Frontal cortex (tissue), 4 donors: ENCODE data around the gene PSMC6. TPM values are rescaled to one million over a fixed set of nuclear protein-coding genes. Genes with fewer than 3 reads are reported as not detected.
"Not testable (repeated sequence)": the region's sequence is repeated elsewhere in the genome, so short reads cannot be mapped to it uniquely, and the experiment has no call there.

Source experiments
- DNase-seq, 2 donors: peaks; one replicate each; pipeline ENCODE4 v3.0.0; 2012; ENCODE audit warnings: low spot score in 2 of 2
- FAIRE-seq: peaks from 2 replicates; lab custom pipeline; 2012; peaks lifted over from hg19 to GRCh38; lab: Jason Lieb, UNC
- total RNA-seq: library from RNA; depleted of rRNA; stranded (reverse); fragments of >200 nt; gene quantifications from one replicate; pipeline ENCODE4 v1.2.3, GENCODE V29; 2014
- donor health status: control.
- donor health status: control.
- donor health status: control.

Gene PSMC6
- total RNA-seq, 1 donor from 2014 or later: 106 TPM

DNA sequence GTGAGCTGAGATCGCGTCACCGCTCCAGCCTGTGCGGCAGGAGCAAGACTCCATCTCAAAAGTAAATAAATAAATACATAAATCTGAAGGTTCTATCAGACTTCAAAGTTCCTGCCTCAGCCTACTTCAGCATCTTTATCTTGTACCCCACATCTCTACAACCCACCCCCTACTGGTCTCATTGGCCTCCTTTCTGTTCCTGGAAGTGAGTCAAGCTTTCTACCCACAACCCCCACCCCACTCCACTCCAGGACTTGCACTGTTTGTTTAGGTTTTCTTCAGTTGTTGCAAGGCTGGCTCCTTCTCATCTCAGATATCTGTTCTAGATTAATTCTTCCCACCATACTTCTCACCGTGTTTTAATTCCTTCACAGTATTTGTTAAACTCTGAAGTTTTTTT, 714 bp upstream of the PSMC6 start:
- FAIRE-seq (no peak), DNase-seq (no peak)

DNA sequence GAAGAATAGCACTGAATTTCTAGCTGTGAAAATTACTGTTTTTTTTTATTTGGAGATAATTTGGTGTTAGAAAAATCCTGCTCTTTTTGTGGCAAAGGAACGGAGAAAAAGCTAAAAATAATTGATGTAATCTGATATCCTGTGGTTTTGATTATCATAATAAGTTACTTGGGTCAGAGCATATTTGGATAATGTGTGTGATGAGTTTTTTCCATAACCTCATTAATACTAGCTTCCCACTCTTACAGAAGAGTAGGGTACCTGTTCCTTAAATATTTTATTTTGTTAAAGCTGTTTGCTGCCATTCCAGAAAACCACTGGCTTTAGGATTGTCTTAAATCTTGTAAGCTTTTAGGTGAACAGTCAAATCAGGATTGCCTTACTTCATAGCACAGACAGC, 4.7 kb downstream of the PSMC6 start:
- no peak for DNase-seq
- FAIRE-seq: no peak

DNA sequence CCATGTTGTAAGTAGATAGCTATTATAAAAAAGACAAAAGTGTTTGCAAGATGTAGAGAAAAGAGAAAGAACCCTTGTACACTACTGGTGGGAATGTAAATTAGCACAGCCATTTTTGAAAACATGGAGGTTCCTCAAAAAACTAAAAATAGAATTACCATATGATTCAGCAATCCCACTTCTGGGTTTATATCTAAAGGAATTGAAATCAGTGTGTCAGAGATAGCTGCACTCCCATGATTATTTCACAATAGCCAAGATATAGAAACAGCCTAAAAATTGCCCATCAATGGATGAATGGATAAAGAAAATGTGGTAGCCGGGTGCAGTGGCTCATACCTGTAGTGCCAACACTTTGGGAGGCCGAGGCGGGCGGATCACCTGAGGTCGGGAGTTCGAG, 9.2 kb downstream of the PSMC6 start:
- FAIRE-seq (no peak), DNase-seq (no peak)

DNA sequence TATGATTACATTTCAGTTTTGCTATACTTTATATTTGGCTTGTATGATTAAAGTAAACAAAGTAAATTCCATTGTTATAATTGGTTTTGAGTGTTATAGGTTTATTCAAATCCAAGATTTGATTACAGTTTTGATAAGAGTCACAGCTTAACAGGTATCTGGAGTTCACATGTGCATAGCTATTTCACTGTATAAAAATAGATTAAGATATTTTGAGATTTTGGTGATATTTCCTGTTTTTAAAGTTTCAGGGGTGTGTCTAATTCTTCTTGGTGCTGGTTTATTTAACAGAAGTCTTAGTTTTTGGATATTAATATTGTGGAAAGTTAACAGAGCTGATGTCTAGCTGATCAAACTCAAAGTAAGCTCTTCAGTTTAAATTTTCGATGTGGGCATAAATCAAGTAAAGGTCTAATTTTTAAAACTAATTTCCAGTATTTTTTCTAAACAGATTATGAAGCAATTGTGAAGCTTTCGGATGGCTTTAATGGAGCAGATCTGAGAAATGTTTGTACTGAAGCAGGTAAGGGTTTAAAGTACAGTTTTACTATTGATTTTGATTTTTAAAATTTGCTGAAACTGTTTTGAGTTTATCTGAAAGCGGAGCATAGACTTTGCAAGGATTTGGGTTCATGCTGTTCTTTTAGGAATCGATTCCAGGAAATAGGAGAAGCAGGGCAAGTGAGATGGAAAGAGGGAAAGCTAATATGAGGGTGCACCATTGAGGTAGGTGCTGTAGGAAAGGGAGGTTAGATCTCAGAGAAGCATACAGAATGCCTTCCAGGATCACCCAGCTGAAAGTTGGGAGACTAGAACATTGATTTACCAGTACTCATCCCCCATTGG, 16.7 kb downstream of the PSMC6 start:
- FAIRE-seq (no peak), DNase-seq (no peak)

DNA sequence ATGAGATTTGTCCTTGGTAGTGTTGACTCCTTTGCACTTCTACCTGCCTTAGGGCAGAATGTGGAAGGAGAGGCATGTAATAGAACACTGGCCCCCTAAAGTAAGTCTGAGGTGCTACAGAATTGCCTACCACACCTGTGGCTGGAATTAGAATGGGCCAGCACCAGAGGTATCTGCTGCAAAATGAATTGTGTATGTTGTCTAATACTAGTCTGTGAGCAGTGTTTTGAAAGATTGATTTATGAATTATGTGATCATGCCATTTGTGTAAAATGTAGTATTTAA, 17.3 kb downstream of the PSMC6 start:
- FAIRE-seq: no peak
- DNase-seq: no peak

DNA sequence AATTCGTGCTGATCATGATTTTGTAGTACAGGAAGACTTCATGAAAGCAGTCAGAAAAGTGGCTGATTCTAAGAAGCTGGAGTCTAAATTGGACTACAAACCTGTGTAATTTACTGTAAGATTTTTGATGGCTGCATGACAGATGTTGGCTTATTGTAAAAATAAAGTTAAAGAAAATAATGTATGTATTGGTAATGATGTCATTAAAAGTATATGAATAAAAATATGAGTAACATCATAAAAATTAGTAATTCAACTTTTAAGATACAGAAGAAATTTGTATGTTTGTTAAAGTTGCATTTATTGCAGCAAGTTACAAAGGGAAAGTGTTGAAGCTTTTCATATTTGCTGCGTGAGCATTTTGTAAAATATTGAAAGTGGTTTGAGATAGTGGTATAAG, 20.5 kb downstream of the PSMC6 start:
- peak; percentile 39 for FAIRE-seq
- DNase-seq: not testable (repeated sequence)

DNA sequence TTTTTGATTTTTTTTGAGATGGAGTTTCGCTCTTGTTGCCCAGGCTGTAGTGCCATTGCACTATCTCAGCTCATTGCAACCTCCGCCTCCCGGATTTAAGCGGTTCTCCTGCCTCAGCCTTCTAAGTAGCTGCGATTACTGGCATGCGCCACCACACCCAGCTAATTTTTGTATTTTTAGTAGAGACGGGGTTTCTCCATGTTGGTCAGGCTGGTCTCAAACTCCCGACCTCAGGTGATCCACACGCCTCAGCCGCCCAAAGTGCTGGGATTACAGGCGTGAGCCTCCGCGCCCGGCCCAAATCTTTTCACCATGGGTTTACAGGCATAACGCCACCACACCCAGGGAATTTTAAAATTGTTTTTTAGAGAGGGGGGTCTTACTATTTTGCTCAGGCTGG, 22.0 kb downstream of the PSMC6 start:
- not testable (repeated sequence) for DNase-seq, FAIRE-seq

DNA sequence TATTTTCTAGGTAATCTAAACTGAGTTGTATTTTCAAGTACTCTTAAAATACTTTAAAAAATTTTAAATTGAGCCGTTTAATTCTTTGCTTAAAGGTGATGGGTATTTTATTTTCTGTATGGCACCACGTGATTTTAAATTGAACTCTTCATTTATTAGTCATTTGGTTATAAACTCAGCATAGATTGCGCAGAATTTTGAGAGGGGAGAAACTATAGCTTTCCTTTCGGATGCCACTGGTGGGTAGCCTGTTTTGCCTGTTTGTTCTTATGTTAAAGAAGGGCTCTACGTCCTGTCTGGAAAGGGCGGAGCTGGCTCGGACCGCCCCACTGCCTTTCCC, 22.6 kb downstream of the PSMC6 start:
- no peak for FAIRE-seq
- DNase-seq: no peak

DNA sequence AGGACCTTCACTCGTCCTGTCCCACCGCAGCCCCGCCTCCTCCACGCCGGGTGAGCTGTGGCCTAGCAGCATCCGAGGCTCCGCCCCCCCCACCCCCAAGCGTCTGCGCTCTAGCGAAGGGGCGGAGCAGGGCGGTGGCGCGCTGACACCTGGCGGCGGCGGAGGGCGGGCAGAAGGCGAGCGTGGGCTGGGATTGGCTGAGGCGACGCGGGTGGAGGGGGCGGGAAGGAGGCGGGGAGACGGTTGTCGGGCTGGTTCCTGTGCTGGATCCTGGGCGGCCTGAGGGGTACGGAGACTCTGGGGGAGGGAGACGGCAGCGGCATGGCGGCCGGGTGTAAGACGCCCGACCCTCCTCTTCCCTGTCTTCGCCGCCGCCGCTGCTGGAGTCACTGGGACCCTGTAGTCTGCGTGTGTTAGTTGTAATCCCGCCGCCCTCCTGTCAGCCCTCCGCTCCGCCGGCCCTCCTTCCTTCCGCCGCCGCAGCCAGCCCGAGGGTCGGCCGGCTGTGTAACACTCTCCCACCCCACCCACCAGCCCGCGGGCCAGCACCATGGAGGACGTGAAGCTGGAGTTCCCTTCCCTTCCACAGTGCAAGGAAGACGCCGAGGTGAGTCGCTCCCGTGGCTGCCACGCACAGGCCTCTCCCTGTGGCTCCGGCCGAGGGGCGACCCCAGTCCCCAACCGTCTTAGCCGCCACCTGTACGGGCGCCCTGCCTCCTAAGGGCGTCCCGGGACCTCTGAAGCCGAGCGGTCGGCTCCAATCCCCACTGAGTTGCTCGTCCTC, 23.1 kb downstream of the PSMC6 start, which contains the start of gene STYX:
TSS of gene STYX (plus strand) at position 242 of the 784 bp plus-strand sequence. CDS start at position 551, 309 bp downstream.
- DNase-seq (peak; percentile 84 to 85), FAIRE-seq (no peak)

DNA sequence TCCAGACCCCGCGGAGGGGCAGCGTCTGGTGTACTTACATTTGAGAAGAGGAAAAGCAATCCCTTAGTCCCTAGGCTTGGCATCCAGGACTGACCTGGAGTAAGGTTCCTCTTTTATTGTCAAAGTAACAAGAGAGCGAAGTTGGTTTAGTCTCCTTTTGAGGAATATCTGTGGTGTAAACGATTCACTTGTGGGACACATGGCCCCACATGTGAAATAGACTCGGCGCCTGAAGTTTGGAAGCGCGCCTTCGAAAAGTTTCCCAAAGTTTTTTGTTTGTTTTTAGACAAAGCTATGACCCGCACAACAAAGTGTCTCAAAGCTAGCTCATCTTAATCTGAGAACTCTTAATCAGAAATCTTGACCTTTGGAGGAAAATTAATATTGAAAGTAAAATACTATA, 23.7 kb downstream of the PSMC6 start:
- FAIRE-seq (no peak), DNase-seq (peak in 1 of 2 donors; percentile 7)

DNA sequence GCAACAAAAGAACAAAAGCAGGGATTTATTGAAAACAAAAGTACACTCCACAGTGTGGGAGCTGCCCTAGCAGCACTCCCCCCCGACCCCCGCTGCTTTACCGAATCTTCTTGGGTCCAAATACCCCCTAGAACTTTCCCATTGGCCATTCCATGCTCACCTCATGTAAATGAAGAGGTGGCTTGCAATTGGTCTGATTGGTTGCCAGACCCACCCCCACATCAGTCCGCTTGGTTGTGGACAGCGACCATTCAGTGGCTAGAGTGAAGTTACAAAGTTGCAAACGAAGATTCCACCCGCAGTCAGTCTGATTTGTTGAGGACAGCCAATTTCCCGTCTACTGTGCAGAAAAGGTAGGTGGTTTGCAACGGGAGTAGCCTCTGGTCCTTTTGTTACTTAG, 26.8 kb downstream of the PSMC6 start:
- FAIRE-seq: no peak
- no peak for DNase-seq

DNA sequence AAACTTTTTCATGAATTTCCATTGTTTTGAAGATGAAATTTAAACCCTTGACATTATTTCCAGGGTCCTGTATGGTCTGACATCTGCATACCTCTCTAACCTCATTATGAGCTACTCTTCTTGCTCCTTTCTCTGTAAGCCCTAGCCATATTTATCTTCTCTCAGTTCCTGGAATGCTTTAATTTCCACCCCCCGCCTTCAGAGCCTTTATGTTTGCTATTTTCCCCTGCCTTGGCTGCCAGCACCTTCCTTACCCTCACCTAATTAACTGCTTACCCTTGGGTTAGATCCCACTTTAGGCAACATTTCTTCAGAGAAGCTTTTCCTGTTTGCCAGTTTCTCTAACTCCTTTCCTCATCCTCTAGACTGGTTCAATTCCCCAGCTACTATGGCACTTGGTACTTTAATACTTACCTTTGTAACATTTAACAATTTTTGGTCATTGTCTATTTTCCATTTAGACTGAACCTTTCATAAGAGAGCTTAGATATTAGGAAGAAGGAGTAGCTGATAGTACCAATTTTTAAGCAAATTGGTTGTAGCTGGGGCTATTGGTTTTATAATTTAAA, 29.0 kb downstream of the PSMC6 start:
- DNase-seq: no peak
- no peak for FAIRE-seq

DNA sequence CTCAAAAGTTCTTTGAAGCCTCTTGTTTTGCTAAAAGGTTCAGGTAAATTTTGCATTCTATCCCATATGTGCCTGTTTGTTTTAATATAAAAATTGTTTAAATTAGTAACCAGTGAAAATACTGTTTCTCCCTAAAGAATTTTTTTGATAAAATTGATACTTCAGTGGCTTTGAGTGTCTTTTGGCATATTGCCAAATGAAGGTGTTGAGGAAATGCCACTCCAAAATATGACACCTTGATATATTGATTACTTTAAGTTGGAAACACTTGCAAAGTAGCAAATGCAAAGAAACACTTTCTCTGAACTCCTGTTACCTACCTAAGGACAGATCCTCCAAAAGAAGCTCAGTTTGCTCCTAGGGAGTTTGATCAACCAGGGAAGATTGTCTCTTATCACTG, 31.4 kb downstream of the PSMC6 start:
- FAIRE-seq: no peak
- no peak for DNase-seq

DNA sequence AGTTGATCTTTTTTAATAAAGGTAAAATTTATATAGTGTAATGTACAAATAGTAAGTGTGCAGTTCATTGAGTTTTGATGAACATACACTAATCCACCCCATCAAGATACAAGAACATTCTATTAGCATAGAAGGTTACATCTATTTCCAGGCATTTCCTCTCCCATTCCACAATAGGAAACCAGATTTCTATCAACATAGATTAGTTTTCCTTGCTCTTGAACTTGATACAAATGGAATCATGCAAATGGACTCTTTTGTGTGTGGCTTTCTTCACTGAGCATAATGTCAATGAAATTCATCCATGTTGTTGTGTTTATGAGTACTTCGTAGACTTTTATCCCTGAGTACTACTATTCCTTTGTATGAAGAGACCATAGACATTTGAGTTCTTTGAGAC, 33.8 kb downstream of the PSMC6 start:
- FAIRE-seq: no peak
- DNase-seq: no peak

DNA sequence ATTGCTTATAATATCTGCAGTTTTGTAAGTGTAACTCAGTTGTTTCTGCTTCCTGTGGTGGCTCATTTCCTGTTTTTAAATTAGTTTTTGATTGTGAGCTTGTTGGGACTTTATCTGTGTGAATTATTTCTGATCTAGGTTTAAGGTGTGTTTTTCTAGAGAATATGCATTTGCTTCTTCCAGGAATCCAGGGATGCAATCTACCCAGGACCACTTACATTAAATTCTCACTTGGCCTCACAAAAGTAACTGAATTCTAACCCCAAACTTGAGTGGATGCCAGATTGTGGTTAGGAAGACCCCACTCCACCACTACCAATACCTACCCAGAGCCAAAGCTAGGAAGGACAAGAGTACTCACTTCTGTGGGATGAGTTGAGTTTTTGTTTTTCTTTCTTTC, 34.9 kb downstream of the PSMC6 start:
- no peak for FAIRE-seq

DNA sequence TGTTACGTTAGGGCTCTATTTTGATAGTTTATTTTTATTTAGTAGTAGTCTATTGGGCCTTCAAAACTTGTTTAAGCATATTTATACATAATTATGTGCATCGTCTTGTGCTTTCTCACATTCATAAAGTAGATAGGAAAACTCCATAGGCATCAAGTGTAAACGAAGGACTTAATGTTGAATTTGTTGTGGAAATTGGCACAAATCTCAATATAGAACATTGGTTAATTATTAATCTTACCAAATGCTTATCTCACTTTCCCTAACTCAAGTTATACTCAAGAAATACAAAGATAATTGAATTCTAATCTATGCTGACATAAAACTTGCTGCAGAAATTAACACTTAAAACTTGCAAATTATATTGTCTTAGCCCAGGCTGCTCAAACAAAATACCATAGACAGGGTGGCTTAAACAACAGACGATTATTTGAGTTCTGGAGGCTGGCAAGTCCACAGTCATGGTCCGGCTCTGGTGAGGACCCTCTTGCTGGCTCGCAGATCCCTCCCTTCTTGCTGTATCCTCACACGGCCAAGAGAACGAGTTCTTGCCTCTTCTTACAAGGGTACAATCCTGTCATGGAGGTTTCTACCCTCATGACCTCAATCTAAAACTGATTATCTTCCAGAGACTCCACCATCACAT, 41.8 kb downstream of the PSMC6 start:
- DNase-seq: no peak
- no peak for FAIRE-seq

More for the DNA sequence above, 34.9 kb downstream of the PSMC6 start:
- no peak for DNase-seq

DNA sequence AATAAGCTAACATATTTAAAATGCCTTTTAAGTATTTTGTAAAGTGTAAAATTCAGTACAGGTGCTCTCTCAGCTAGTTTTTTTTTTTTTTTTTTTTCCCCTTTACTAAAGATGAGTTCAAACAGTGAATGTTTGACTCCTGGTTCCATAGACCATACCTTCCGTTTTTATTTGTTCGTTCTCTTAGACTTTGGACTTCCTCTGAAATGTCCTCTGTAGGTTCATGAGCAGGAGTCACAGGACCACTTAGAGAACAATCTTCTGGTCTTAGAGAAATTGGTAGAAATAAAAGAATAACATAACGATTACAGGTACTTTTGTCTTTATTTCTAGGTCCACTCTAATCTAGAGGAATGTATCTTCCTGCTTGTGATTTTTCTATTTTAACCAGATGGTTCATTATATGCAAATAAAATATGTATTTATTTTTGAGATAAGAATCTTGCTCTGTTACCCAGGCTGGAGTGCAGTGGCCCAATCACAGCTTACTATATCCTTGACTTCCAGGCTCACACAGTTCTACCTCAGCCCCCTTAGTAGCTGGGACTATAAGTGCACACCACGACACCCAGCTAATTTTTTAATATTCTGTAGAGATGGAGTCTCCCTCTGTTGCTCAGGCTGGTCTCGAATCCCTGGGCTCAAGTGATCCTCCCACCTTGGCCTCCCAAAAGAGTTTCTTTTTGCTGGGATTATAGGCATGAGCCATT, 48.8 kb downstream of the PSMC6 start:
- DNase-seq: no peak
- no peak for FAIRE-seq

DNA sequence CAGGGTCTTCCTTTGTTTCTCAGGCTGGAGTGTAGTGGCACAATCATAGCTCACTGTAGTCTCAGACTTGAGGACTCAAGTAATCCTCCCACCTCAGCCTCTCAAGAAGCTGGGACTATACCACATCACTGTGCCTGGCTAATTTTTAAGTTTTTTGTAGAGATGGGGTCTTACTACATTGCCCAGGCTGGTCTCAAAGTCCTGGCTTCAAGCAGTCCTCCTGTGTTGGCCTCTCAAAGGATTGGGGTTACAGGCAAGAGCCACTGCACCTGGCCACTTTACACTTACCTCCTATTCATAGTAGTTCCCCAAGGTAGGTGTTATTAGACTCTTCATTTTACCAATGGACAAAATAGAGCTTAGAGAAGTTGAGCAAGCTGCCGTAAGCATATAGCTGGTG, 52.1 kb downstream of the PSMC6 start:
- FAIRE-seq: no peak
- no peak for DNase-seq

DNA sequence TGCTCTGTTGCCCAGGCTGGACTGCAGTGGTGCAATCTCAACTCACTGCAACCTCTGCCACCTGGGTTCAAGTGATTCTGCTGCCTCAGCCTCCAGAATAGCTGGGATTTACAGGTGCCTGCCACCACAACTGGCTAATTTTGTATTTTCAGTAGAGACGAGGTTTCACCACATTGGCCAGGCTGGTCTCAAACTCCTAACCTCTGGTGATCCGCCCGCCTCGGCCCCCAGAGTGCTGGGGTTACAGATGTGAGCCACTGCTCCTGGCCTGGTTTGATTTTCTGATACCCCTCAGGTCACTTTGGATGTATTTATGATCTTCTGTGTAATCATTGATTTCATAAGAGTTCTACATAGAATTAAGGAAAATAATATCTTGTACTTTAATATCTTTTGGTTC, 55.9 kb downstream of the PSMC6 start:
- not testable (repeated sequence) for DNase-seq, FAIRE-seq
